Stimulated activated CD8-positive, alpha-beta memory T cell treated with anti-CD3 and anti-CD28 coated beads, Interleukin-4, amount 100 ng/mL, for 1 hour (primary cell): ENCODE measurements around the gene ASPG.

Source experiments
- DNase-seq, 2 donors: peaks; one replicate each; pipeline ENCODE4 v3.0.0-alpha.2; 2020; ENCODE audit warnings: low read depth in 2 of 2, low spot score in 1 of 2

ASPG gene

GRCh38 chr14:104085032-104085888 is at the start of gene ASPG:
ASPG (plus strand) TSS chr14:104085700; CDS start chr14:104085771, 71 bp downstream.
- no peak for DNase-seq

DNA sequence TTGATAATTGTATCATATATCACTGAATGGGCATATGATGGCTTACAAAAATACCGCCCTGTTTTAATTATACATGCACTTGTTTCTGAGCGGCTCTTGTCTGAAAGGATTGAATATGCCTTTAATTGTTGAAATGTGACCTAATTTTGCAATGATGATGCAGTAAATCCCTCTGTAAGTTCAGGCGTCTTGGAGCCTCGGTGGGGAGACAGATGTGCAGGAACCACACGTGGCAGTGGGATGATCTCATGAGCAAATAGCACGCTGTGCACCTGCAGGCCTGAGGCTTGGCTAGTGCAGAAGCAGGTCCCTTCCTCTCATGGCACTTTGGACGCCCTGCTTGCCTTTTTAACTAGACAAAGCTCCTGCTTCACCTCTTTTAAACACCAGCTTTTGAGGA is 49.3 kb upstream of the ASPG start:
- DNase-seq = no peak

DNA sequence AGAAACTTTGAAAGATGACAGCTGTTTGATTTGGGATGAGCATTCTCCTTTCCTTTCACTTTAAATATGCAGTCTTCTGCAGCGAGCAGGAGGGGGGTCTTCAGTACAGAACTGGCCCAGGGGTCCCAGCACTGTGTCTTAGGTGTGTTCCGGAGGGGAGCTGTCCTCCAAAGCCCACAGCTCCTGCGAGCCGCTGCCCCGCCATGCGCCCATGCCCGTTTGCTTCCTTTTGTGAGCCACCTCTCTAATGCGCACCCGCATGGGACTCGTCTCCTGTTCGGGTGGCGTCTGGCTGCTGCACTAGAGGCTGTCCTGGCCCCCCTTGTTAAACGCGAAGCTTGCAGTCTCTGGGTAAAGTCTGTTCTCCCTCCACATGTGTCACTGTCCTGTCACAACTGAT is 48.4 kb upstream of the ASPG start:
- DNase-seq = no peak

DNA sequence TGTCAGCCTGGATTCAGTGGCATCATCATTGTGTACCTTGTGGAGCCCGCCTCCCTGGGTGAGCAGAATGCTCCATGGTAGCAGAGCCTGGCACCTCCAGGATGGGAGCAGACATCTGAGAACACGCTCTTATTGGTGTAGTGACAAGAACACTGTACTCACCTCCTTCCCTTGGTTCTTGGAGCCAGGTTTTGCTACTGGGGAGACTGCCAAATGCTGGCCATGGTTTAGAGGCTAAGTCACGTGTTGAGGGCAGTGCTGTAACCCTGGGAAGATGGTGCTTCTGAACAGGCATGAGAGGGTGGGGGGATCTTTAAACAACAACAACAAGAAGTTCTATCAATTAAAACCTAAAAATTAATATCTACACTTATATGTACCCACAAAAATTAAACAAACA is 47.6 kb upstream of the ASPG start:
- DNase-seq = no peak

- DNase-seq = no peak
These were observed 46.3 kb upstream of the ASPG start for GRCh38 chr14:104039214-104039613.

DNA sequence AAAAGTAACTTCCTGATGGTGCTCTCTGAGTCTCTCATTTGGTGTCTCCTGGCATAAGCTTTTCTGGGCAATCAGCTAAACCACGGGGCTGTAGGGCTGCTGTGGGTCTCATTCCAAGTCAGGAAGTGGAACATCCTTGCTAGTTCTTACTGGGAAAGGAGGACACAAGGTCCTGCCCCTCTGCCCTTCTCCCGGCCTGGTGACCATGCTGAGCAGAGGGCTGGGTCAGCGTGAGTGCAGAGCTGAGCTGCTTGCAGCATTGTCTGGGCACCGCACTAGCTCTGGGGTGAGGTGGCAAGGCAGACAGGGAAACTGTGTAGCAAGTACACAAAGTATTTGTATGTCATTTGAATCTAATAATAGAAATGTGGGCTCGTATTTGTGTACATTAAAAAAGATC is 45.0 kb upstream of the ASPG start:
- DNase-seq = no peak

DNA sequence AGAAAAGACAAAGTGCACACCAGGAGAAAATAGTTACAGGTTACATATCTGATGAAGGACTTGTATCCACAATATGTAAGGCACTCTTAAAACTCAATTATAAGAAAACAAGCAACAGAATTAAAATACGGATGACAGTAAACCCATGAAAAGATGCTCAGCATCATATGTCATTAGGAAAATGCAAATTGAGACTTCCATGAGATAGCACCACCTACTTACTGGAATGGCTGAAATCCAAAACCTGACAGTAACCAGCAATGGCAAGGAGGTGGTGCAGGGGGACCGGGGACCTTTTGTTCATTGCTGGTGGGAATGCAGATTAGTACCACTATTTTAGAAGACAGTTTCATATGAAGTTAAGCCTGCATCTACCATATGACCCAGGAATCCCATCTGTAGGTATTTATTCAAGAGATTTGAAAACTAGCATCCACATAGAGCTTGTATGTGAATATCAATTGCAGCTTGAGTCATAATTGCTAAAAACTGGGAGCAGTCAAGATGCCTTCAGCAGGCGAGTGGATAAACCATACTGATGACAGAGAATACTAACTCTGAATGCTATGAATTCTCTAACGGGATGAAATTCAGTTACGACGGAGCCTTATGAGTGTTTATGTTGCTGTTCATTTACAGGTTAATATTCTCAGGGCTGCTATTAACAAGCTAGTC is 43.9 kb upstream of the ASPG start:
- DNase-seq = no peak

- DNase-seq = no peak
These were observed 41.5 kb upstream of the ASPG start for GRCh38 chr14:104044016-104044415.

DNA sequence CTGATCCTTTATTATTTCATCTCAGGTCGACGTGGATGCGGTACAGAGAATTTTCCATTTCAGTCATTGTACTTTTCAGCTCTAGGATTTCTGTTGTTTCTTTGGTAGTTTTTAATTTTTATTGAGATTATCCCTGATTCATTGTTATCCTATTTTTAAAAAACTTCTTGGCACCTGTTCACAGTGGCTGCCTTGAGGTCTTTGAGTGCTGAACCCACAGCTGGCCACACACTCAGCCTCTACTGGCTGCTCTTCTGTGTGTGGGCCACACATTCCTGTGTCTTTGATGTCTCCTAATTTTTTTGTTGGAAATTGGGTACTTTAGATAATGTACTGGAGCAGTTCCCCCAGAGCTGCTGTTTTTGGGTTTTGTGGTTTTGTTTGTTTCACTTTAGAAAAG is 37.7 kb upstream of the ASPG start:
- DNase-seq = no peak

GRCh38 chr14:104048758-104049507 is 36.6 kb upstream of the ASPG start:
- no peak for DNase-seq

GRCh38 chr14:104049576-104050240 is 35.8 kb upstream of the ASPG start:
- DNase-seq = no peak

- DNase-seq = no peak
These were observed 34.2 kb upstream of the ASPG start for GRCh38 chr14:104051092-104051813.

DNA sequence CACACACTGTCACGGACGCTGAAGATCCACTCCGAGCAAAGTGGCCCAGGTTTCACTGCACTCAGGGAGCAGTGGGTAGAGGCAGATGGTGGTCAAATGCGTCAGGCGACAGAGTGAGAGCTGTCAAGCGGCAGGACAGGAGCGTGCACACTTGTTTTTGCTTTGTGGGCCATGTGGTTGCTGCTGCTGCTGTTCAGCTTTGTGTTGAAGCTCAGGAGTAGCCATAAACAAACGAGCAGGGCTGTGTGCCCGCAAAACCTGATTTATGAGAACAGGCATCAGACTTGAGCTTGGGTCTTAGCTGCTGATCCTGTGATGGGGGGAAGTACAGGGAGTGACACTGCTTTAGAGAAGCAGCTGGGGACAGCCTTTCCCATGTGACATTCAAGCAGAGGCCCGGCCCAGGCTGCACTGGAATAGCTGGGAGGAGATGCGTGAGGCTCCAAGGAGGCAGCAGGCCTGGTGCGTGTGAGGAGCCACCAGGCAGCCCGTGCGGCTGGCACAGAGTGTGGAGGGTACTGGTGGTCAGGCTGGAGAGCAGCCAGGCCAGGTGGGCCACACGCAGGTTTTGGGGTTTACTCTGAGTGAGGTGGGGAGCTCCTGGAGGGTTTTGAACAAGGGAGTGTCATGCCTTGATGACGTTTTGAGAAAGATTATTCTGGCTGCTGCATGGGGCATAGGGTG is 31.1 kb upstream of the ASPG start:
- no peak for DNase-seq

DNA sequence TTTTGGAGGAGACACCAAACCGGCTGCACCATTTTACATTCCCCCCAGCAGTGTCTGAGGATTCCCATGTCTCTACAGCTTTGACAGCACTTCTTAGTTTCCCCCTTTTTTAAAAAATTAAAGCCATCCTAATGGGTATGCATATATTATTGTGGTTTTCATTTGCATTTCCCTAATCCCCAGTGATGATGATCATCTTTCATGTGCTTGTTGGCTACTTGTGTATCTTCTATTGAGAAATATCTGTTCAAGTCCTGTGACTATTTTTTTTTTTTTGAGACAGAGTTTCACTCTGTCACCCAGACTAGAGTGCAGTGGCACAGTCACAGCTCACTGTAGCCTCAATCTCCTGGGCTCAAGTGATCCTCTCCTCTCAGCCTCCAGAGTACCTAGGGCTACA is 23.2 kb upstream of the ASPG start:
- no peak for DNase-seq

- no peak for DNase-seq
These were observed 21.5 kb upstream of the ASPG start for GRCh38 chr14:104064003-104064402.

DNA sequence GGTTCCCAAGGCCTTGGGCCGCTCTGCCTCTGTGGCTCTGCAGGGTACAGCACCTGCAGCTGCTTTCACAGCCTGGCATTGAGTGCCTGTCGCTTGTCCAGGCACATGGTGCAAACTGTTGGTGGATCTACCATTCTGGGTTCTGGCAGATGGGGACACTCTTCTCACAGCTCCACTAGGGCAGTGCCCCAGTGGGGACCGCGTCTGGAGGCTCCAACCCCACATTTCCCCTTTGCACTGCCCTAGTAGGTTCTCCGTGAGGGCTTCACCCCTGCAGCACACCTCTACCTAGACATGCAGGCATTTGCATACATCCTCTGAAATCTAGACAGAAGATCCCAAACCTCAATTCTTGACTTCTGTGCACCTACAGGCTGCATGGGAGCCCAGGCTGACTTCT is 19.2 kb upstream of the ASPG start:
- DNase-seq = no peak

- DNase-seq = no peak
These were observed 18.7 kb upstream of the ASPG start for GRCh38 chr14:104066719-104067295.

DNA sequence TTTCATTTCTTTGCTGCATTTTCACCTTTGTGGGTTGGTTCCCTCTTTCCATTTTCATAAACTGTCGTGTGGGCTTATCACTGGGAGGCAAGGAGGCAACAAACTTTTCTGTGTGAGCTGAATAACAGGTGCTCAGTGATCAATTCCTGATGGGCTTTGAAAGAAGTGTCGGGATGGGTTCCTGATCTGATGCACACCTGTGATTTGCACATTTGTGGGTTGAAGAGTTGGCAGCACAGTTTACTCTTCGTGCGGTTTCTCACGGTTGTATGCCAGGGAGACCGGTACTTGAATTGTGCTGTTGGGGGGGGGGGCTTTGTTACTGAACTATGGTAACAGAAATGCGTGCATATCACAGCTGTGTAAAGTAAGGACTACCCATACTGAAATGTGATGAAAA is 16.0 kb upstream of the ASPG start:
- no peak for DNase-seq

DNA sequence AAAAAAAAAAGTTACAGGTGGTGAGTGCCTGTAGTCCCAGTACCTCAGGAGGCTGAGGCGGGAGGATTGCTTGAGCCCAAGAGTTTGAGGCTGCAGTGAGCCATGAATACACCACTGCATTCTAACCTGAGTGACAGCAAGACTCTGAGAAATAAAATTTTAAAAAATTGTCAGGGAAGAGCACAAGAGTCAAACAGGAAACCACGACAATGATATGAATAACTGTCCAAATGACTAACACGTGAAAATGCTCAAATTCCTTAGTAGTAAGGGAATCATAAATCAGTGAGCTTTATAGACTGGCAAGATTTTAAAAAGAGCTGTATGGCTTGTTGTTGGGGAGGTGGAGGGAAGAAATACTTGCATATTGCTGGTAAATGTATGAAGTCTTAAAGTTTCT is 12.9 kb upstream of the ASPG start:
- DNase-seq = no peak

DNA sequence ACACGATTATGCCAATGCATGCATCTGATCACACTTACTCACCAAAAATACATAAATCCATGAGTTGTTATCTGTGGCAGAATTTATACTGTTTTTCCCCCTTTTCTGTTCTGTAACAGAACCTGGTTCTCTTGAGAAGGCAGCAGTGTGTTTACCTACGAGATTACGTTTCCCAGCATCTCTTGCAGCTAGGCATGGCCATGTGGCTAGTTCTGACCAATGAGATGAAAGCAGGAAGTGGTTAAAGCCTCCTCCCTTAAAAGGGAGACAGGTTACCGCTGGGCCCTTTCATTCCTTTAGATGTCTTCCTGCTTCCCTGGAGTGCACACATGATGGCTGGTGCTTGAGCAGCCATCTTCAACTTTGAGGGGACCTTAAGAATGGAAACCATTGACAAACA is 11.7 kb upstream of the ASPG start:
- DNase-seq = no peak
